Measurements from ENCODE around the gene ESRRA.

- TF ChIP-seq CBX5 (IDR thresholded peaks at IDR 0.05; ENCODE audit: low read depth, low read length) (no peak), CTCF (IDR thresholded peaks at IDR 0.05; ENCODE audit: control extremely low read depth in 1 of 3, insufficient read depth in 1 of 3, low read depth in 1 of 3, low read length in 3 of 3) (no peak), POLR2A (IDR thresholded peaks at IDR 0.05; ENCODE audit: control extremely low read depth in 1 of 2, low read depth in 2 of 2, low read length in 2 of 2) (no peak)
These were observed 48.6 kb downstream of the ESRRA start for GRCh38 chr11:64353715-64354506.
